ENCODE data around the gene RNF130.
"Not testable (repeated sequence)": the region's sequence is repeated elsewhere in the genome, so short reads cannot be mapped to it uniquely, and the experiment has no call there.

The RNF130 gene

GRCh38 chr5:179967489-179967888 lies 104.1 kb downstream of the RNF130 start:
- no peak for DNase-seq

- no peak for DNase-seq
Observed at GRCh38 chr5:179964015-179964414, 107.5 kb downstream of the RNF130 start.

GRCh38 chr5:179963375-179963774 lies 108.2 kb downstream of the RNF130 start:
- no peak for DNase-seq

GRCh38 chr5:179960204-179960831 lies 111.2 kb downstream of the RNF130 start:
- no peak for DNase-seq

GRCh38 chr5:179959641-179960040 lies 111.9 kb downstream of the RNF130 start:
- DNase-seq, result no peak

GRCh38 chr5:179959118-179959517 lies 112.4 kb downstream of the RNF130 start:
- DNase-seq, result not testable (repeated sequence)

GRCh38 chr5:179955630-179956029 lies 115.9 kb downstream of the RNF130 start:
- DNase-seq, result no peak

- DNase-seq, result no peak
Observed at GRCh38 chr5:179955062-179955461, 116.5 kb downstream of the RNF130 start.

GRCh38 chr5:179954434-179954833 lies 117.1 kb downstream of the RNF130 start:
- no peak for DNase-seq

GRCh38 chr5:179953987-179954386 lies 117.6 kb downstream of the RNF130 start:
- DNase-seq, result no peak

- DNase-seq, result no peak
Observed at GRCh38 chr5:179936976-179937681, 134.4 kb downstream of the RNF130 start.

- no peak for DNase-seq
Observed at GRCh38 chr5:179930788-179931473, 140.6 kb downstream of the RNF130 start.

GRCh38 chr5:179927824-179928223 lies 143.7 kb downstream of the RNF130 start:
- DNase-seq, result no peak

- DNase-seq, result no peak
Observed at GRCh38 chr5:179926657-179927056, 144.9 kb downstream of the RNF130 start.

- no peak for DNase-seq
Observed at GRCh38 chr5:179923436-179923835, 148.1 kb downstream of the RNF130 start.

- DNase-seq, result no peak
Observed at GRCh38 chr5:179920175-179920574, 151.4 kb downstream of the RNF130 start.

GRCh38 chr5:179919487-179920060 lies 152.0 kb downstream of the RNF130 start:
- no peak for DNase-seq

- DNase-seq, result no peak
Observed at GRCh38 chr5:179918742-179919486, 152.6 kb downstream of the RNF130 start.

- no peak for DNase-seq
Observed at GRCh38 chr5:179916523-179916922, 155.0 kb downstream of the RNF130 start.

- DNase-seq, result no peak
Observed at GRCh38 chr5:179915406-179915935, 156.1 kb downstream of the RNF130 start.

- no peak for DNase-seq
Observed at GRCh38 chr5:179914032-179914755, 157.4 kb downstream of the RNF130 start.

GRCh38 chr5:179913461-179913860 lies 158.1 kb downstream of the RNF130 start:
- DNase-seq, result no peak
